ENCODE measurements around the gene CACNA1E.

Gene CACNA1E

GRCh38 chr1:181643631-181644030, 160.3 kb downstream of the CACNA1E start:
- DNase-seq, result no peak

- DNase-seq, result no peak
These were observed 161.9 kb downstream of the CACNA1E start for GRCh38 chr1:181645171-181645570.

GRCh38 chr1:181646710-181647109, 163.4 kb downstream of the CACNA1E start:
- DNase-seq, result no peak

- no peak for DNase-seq
These were observed 164.2 kb downstream of the CACNA1E start for GRCh38 chr1:181647314-181648035.

- no peak for DNase-seq
These were observed 168.0 kb downstream of the CACNA1E start for GRCh38 chr1:181651276-181651675.

- no peak for DNase-seq
These were observed 172.4 kb downstream of the CACNA1E start for GRCh38 chr1:181655756-181656155.

GRCh38 chr1:181656491-181656890, 173.2 kb downstream of the CACNA1E start:
- no peak for DNase-seq

GRCh38 chr1:181658581-181658980, 175.3 kb downstream of the CACNA1E start:
- DNase-seq, result no peak

- DNase-seq, result no peak
These were observed 176.1 kb downstream of the CACNA1E start for GRCh38 chr1:181659321-181659957.

GRCh38 chr1:181660621-181661020, 177.3 kb downstream of the CACNA1E start:
- DNase-seq, result no peak

- DNase-seq, result no peak
These were observed 178.3 kb downstream of the CACNA1E start for GRCh38 chr1:181661569-181661968.

- no peak for DNase-seq
These were observed 179.3 kb downstream of the CACNA1E start for GRCh38 chr1:181662606-181663005.

- no peak for DNase-seq
These were observed 181.2 kb downstream of the CACNA1E start for GRCh38 chr1:181664543-181664942.

- no peak for DNase-seq
These were observed 185.9 kb downstream of the CACNA1E start for GRCh38 chr1:181669246-181669645.

- no peak for DNase-seq
These were observed 191.3 kb downstream of the CACNA1E start for GRCh38 chr1:181674617-181675016.

- DNase-seq, result no peak
These were observed 192.0 kb downstream of the CACNA1E start for GRCh38 chr1:181675091-181675917.

- DNase-seq, result no peak
These were observed 192.5 kb downstream of the CACNA1E start for GRCh38 chr1:181675918-181676190.

- no peak for DNase-seq
These were observed 193.0 kb downstream of the CACNA1E start for GRCh38 chr1:181676269-181676668.

GRCh38 chr1:181680332-181680731, 197.0 kb downstream of the CACNA1E start:
- DNase-seq, result no peak

- DNase-seq, result no peak
These were observed 197.6 kb downstream of the CACNA1E start for GRCh38 chr1:181680871-181681270.

GRCh38 chr1:181685211-181685610, 201.9 kb downstream of the CACNA1E start:
- no peak for DNase-seq

- no peak for DNase-seq
These were observed 218.6 kb downstream of the CACNA1E start for GRCh38 chr1:181701891-181702290.

GRCh38 chr1:181704546-181704945, 221.2 kb downstream of the CACNA1E start:
- DNase-seq, result no peak

- no peak for DNase-seq
These were observed 228.5 kb downstream of the CACNA1E start for GRCh38 chr1:181711820-181712219.

Data from CD4-positive, alpha-beta T cell treated with Interleukin-6 for 4 hours (primary cell).